Vagina (tissue), 2 donors: ENCODE measurements around the gene TXNRD3. TPM values are rescaled to one million over a fixed set of nuclear protein-coding genes. Genes with fewer than 3 reads are reported as not detected.
"Not testable (repeated sequence)": the region's sequence is repeated elsewhere in the genome, so short reads cannot be mapped to it uniquely, and the experiment has no call there.

Experiments used
- DNase-seq, 2 donors: peaks; one replicate each; pipeline ENCODE4 v3.0.0-alpha.2; 2017; ENCODE audit errors: extremely low spot score in 2 of 2
- H3K27ac ChIP-seq: fragments of 200-600 bp; sonication (generic); one replicate; pipeline ENCODE4 v1.5.1; 2019
- H3K27me3 ChIP-seq: fragments of 200-600 bp; sonication (generic); one replicate; pipeline ENCODE4 v1.5.1; 2019
- H3K36me3 ChIP-seq, 2 donors: fragments of 200-600 bp; sonication (generic); one replicate each; pipeline ENCODE4 v1.5.1; 2017 to 2019
- H3K4me1 ChIP-seq: fragments of 200-600 bp; sonication (generic); one replicate; pipeline ENCODE4 v1.5.1; 2019
- H3K4me3 ChIP-seq, 2 donors: fragments of 200-600 bp; sonication (generic); 1 replicate in 1 of 2; 2 replicates in 1 of 2; pipeline ENCODE4 v1.5.1; 2016 to 2019
- H3K9me3 ChIP-seq: fragments of 200-600 bp; sonication (generic); one replicate; pipeline ENCODE4 v1.5.1; 2019
- CTCF ChIP-seq, 3 experiments: fragments of 450-650 bp in 2 of 3; fragments of 200-600 bp in 1 of 3; sonication (generic) in 1 of 3; IDR thresholded peaks; one replicate each; pipeline ENCODE4 v1.5.1; 2017 to 2019; ENCODE audit warnings: antibody characterized with exemption in 3 of 3, mild to moderate bottlenecking in 2 of 3, moderate library complexity in 2 of 3
- POLR2A ChIP-seq, 2 donors: fragments of 450-650 bp; IDR thresholded peaks; one replicate each; pipeline ENCODE4 v1.6.1; 2017; ENCODE audit warnings: antibody characterized with exemption in 2 of 2, mild to moderate bottlenecking in 2 of 2, moderate library complexity in 2 of 2
- POLR2AphosphoS5 ChIP-seq, 2 donors: sonication (generic); formaldehyde crosslinking; IDR thresholded peaks; one replicate each; pipeline ENCODE4 v1.9.0; 2017; ENCODE audit warnings: antibody characterized with exemption in 2 of 2, mild to moderate bottlenecking in 2 of 2, low read depth in 1 of 2; ENCODE audit not compliant: insufficient read depth in 1 of 2
- intact Hi-C: fragments of 100-400 bp; cut with DNase I; formaldehyde crosslinking; loops from one replicate; pipeline ENCODE4 v1.15.1; 2023
- total RNA-seq: library from RNA; depleted of rRNA; stranded (reverse); fragments of >200 nt; gene quantifications from one replicate; pipeline ENCODE4 v1.2.3, GENCODE V29; 2016

Gene TXNRD3
- total RNA-seq, 1 donor from 2014 or later: 7.1 TPM

GRCh38 chr3:126630020-126630419, 24.9 kb downstream of the TXNRD3 start:
- intact Hi-C loops: no loop called here
- H3K27me3 ChIP-seq: no peaks in the 10 kb centered on the region
- no peak overlapping the region for H3K4me3 ChIP-seq
- DNase-seq: no peak
- no peak overlapping the region for H3K27ac ChIP-seq
- H3K9me3 ChIP-seq: no peaks in the 10 kb centered on the region
- H3K36me3 ChIP-seq: peaks cover 0 to 19% of the 10 kb centered on the region in 2 donors
- TF ChIP-seq CTCF (IDR thresholded peaks at IDR 0.05) (no peak), POLR2AphosphoS5 (IDR thresholded peaks at IDR 0.05; ENCODE audit: insufficient read depth in 1 of 2, low read depth in 1 of 2) (no peak)
- no peaks in the 10 kb centered on the region for H3K4me1 ChIP-seq

DNA sequence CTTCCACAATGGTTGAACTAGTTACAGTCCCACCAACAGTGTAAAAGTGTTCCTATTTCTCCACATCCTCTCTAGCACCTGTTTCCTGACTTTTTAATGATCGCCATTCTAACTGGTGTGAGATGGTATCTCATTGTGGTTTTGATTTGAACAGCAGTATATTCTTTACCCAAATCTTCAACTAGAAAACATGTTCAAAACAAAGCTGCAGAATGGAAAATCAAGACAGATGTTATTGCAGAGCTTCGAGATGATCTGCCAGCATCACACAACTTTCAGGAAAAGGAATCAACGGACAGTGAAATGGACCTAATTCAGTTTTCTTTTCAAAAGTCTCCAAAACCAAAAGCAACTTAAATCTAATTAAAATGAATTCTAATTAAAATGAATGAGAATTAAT, 29.2 kb downstream of the TXNRD3 start:
- DNase-seq, H3K27ac ChIP-seq, H3K4me1 ChIP-seq, H3K9me3 ChIP-seq, H3K27me3 ChIP-seq, H3K4me3 ChIP-seq, intact Hi-C loops: not testable (repeated sequence)
- peaks cover 0 to 19% of the 10 kb centered on the region in 2 donors for H3K36me3 ChIP-seq

DNA sequence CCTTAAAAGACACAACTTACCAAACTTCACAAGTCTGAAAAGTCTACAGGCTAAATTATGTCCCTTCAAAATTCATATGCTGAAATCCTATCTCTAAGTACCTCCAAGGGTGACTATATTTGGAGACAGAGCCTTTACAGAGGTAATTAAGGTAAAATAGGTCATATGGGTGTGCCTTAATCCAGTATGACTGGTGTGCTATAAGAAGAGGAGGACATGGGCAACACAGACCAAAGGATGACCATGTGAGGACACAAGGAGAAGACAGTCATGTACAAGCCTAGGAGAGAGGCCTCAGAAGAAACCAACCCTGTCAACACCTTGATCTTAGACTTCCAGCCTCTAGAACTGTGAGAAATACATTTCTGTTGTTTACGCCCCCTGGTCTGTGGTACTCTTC, 32.2 kb downstream of the TXNRD3 start:
- no peaks in the 10 kb centered on the region for H3K4me1 ChIP-seq
- no peaks in the 10 kb centered on the region for H3K27me3 ChIP-seq
- H3K27ac ChIP-seq: no peak overlapping the region
- intact Hi-C loops: no loop called here
- DNase-seq: no peak
- H3K36me3 ChIP-seq: peaks cover 0 to 7% of the 10 kb centered on the region in 2 donors
- no peak overlapping the region for H3K4me3 ChIP-seq
- no peaks in the 10 kb centered on the region for H3K9me3 ChIP-seq
- TF ChIP-seq POLR2AphosphoS5 (IDR thresholded peaks at IDR 0.05; ENCODE audit: insufficient read depth in 1 of 2, low read depth in 1 of 2): no peak
- TF ChIP-seq POLR2A (IDR thresholded peaks at IDR 0.05): no peak
- TF ChIP-seq CTCF (IDR thresholded peaks at IDR 0.05): no peak

DNA sequence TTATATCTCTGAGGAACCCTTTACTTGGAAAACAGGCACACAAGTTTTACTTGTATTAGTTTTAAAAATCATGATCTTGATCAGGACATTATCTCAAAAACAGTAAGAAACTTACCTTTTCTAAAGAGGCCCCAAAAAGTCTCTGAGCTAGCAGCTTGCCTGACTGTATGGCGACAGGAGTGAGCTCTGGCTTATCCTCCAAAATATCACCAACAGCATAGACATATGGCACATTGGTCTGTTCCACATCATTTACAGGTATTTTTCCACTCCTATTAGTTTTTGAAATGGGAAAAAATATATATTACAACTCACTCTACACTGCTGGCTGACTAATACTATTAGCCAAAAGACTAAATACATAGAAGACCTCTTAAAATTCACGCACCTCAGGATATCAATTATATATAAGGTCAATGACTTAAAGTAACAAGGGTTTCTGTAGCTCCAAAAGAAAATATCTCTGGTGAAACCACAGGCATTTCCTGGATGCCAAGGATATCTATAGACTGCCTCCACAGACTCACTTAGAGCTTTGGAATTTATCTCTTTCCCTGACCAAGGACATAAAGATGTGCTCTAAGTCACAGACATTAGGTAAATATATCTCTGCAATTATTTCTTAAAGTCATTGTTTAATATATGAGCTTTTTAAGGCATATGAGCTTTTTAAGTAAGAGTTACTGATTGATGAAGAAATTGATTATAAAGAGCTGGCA, 33.1 kb downstream of the TXNRD3 start:
- no peaks in the 10 kb centered on the region for H3K4me1 ChIP-seq
- H3K9me3 ChIP-seq: no peaks in the 10 kb centered on the region
- intact Hi-C loops: no loop called here
- TF ChIP-seq POLR2A (IDR thresholded peaks at IDR 0.05) (no peak), POLR2AphosphoS5 (IDR thresholded peaks at IDR 0.05; ENCODE audit: insufficient read depth in 1 of 2, low read depth in 1 of 2) (no peak), CTCF (IDR thresholded peaks at IDR 0.05) (no peak)
- H3K27ac ChIP-seq: no peak overlapping the region
- DNase-seq: no peak
- H3K36me3 ChIP-seq: peaks cover 0 to 1% of the 10 kb centered on the region in 2 donors
- no peak overlapping the region for H3K4me3 ChIP-seq
- H3K27me3 ChIP-seq: no peaks in the 10 kb centered on the region

DNA sequence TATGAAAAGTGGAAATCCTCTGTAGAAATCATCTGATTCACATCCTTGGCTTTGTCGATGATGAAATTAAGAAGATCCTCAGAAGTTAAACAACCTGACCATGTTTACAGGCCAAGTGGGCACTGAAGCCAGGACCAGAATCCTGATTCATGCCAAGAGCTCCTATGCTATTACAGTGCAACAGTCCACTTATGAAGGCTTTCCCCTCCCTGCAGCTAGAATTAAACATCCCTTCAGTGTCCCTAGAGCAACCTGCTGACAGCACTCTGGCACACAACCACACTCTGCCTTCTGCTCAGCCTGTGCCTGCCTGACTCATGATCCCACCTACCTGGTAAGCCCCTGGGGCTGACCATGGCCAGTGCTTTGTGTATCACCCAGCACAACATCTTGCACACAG, 33.8 kb downstream of the TXNRD3 start:
- no peaks in the 10 kb centered on the region for H3K4me1 ChIP-seq
- TF ChIP-seq POLR2AphosphoS5 (IDR thresholded peaks at IDR 0.05; ENCODE audit: insufficient read depth in 1 of 2, low read depth in 1 of 2): no peak
- TF ChIP-seq POLR2A (IDR thresholded peaks at IDR 0.05): no peak
- no peak for TF ChIP-seq CTCF (IDR thresholded peaks at IDR 0.05)
- no peaks in the 10 kb centered on the region for H3K9me3 ChIP-seq
- no peaks in the 10 kb centered on the region for H3K27me3 ChIP-seq
- no peak overlapping the region for H3K27ac ChIP-seq
- H3K4me3 ChIP-seq: no peak overlapping the region
- H3K36me3 ChIP-seq: no peaks in the 10 kb centered on the region
- intact Hi-C loops: no loop called here
- DNase-seq: no peak
